Measurements from ENCODE around the gene TRMT2B. TPM values are rescaled to one million over a fixed set of nuclear protein-coding genes. Genes with fewer than 3 reads are reported as not detected.

TRMT2B gene
- total RNA-seq, 1 donor: 13.4 TPM

- peak; percentile 61 for DNase-seq (ENCODE audit: low read depth)
- no peak overlapping the region for H3K4me3 ChIP-seq (ENCODE audit: low read depth, low read length)
- no peak for TF ChIP-seq CTCF (IDR thresholded peaks at IDR 0.05; ENCODE audit: insufficient read depth, low read depth, low read length)
Measured at GRCh38 chrX:100980608-100981497, 71.1 kb downstream of the TRMT2B start.

- no peak overlapping the region for H3K4me3 ChIP-seq (ENCODE audit: low read depth, low read length)
- no peak for TF ChIP-seq CTCF (IDR thresholded peaks at IDR 0.05; ENCODE audit: insufficient read depth, low read depth, low read length)
- no peak for DNase-seq (ENCODE audit: low read depth)
Measured at GRCh38 chrX:100979881-100980607, 71.9 kb downstream of the TRMT2B start.

- TF ChIP-seq CTCF (IDR thresholded peaks at IDR 0.05; ENCODE audit: insufficient read depth, low read depth, low read length): no peak
- no peak for DNase-seq (ENCODE audit: low read depth)
Measured at GRCh38 chrX:100976211-100976610, 75.7 kb downstream of the TRMT2B start.

GRCh38 chrX:100975212-100975611, 76.7 kb downstream of the TRMT2B start:
- H3K4me3 ChIP-seq (ENCODE audit: low read depth, low read length): no peak overlapping the region
- peak; percentile 10 for DNase-seq (ENCODE audit: low read depth)

More at GRCh38 chrX:100976211-100976610, 75.7 kb downstream of the TRMT2B start:
- H3K4me3 ChIP-seq (ENCODE audit: low read depth, low read length): no peak overlapping the region

GRCh38 chrX:100973411-100973810, 78.5 kb downstream of the TRMT2B start:
- peak; percentile 10 for DNase-seq (ENCODE audit: low read depth)
- H3K4me3 ChIP-seq (ENCODE audit: low read depth, low read length): no peak overlapping the region
- no peak for TF ChIP-seq CTCF (IDR thresholded peaks at IDR 0.05; ENCODE audit: insufficient read depth, low read depth, low read length)

More at GRCh38 chrX:100975212-100975611, 76.7 kb downstream of the TRMT2B start:
- TF ChIP-seq CTCF (IDR thresholded peaks at IDR 0.05; ENCODE audit: insufficient read depth, low read depth, low read length): no peak

- no peak for DNase-seq (ENCODE audit: low read depth)
- H3K4me3 ChIP-seq (ENCODE audit: low read depth, low read length): no peak overlapping the region
- no peak for TF ChIP-seq CTCF (IDR thresholded peaks at IDR 0.05; ENCODE audit: insufficient read depth, low read depth, low read length)
Measured at GRCh38 chrX:100969936-100970335, 82.0 kb downstream of the TRMT2B start.

Data from fibroblast of villous mesenchyme (primary cell).